HG03460 (cell line): ENCODE data around the gene PDE7B.

Experiments used
- ATAC-seq: cut with Tn5 transposase; IDR thresholded peaks from one replicate; pipeline ENCODE4 v1.9.1; 2021; ENCODE audit not compliant: unreplicated experiment

The PDE7B gene

GRCh38 chr6:135983093-135983492 lies 131.6 kb downstream of the PDE7B start:
- no peak for ATAC-seq

GRCh38 chr6:135983718-135984343 lies 132.3 kb downstream of the PDE7B start:
- no peak for ATAC-seq

- no peak for ATAC-seq
These were observed 134.0 kb downstream of the PDE7B start for GRCh38 chr6:135985471-135985870.

- ATAC-seq, result no peak
These were observed 135.7 kb downstream of the PDE7B start for GRCh38 chr6:135987226-135987625.

GRCh38 chr6:135990439-135990838 lies 138.9 kb downstream of the PDE7B start:
- ATAC-seq, result no peak

GRCh38 chr6:135990855-135991464 lies 139.5 kb downstream of the PDE7B start:
- ATAC-seq, result no peak

GRCh38 chr6:135992739-135993138 lies 141.2 kb downstream of the PDE7B start:
- ATAC-seq, result no peak

GRCh38 chr6:135993361-135993760 lies 141.9 kb downstream of the PDE7B start:
- ATAC-seq, result no peak

- ATAC-seq, result no peak
These were observed 143.5 kb downstream of the PDE7B start for GRCh38 chr6:135994857-135995544.

- no peak for ATAC-seq
These were observed 144.0 kb downstream of the PDE7B start for GRCh38 chr6:135995545-135995898.

- no peak for ATAC-seq
These were observed 145.2 kb downstream of the PDE7B start for GRCh38 chr6:135996668-135997067.

GRCh38 chr6:135999393-135999792 lies 147.9 kb downstream of the PDE7B start:
- ATAC-seq, result no peak

GRCh38 chr6:136007345-136007744 lies 155.8 kb downstream of the PDE7B start:
- no peak for ATAC-seq

- ATAC-seq, result no peak
These were observed 160.0 kb downstream of the PDE7B start for GRCh38 chr6:136011475-136011874.

GRCh38 chr6:136012198-136012887 lies 160.8 kb downstream of the PDE7B start:
- no peak for ATAC-seq

GRCh38 chr6:136012943-136013342 lies 161.4 kb downstream of the PDE7B start:
- no peak for ATAC-seq

- ATAC-seq, result no peak
These were observed 163.2 kb downstream of the PDE7B start for GRCh38 chr6:136014454-136015437.

GRCh38 chr6:136015531-136015930 lies 164.0 kb downstream of the PDE7B start:
- no peak for ATAC-seq

- ATAC-seq, result no peak
These were observed 165.0 kb downstream of the PDE7B start for GRCh38 chr6:136016228-136017225.
